Vagina (tissue), 2 donors: ENCODE data around the gene HADHA.

Experiments used
- POLR2AphosphoS5 ChIP-seq, 2 donors: sonication (generic); formaldehyde crosslinking; IDR thresholded peaks; one replicate each; pipeline ENCODE4 v1.9.0; 2017; ENCODE audit warnings: antibody characterized with exemption in 2 of 2, mild to moderate bottlenecking in 2 of 2, low read depth in 1 of 2; ENCODE audit not compliant: insufficient read depth in 1 of 2
- TF ChIP-seq, protein P1 (sequence below), 3 experiments: fragments of 450-650 bp in 2 of 3; fragments of 200-600 bp in 1 of 3; sonication (generic) in 1 of 3; IDR thresholded peaks; one replicate each; pipeline ENCODE4 v1.5.1; 2017 to 2019; ENCODE audit warnings: antibody characterized with exemption in 3 of 3, mild to moderate bottlenecking in 2 of 3, moderate library complexity in 2 of 3

GRCh38 chr2:26283606-26284005, 39.2 kb upstream of the HADHA start:
- TF ChIP-seq, protein P1, sequence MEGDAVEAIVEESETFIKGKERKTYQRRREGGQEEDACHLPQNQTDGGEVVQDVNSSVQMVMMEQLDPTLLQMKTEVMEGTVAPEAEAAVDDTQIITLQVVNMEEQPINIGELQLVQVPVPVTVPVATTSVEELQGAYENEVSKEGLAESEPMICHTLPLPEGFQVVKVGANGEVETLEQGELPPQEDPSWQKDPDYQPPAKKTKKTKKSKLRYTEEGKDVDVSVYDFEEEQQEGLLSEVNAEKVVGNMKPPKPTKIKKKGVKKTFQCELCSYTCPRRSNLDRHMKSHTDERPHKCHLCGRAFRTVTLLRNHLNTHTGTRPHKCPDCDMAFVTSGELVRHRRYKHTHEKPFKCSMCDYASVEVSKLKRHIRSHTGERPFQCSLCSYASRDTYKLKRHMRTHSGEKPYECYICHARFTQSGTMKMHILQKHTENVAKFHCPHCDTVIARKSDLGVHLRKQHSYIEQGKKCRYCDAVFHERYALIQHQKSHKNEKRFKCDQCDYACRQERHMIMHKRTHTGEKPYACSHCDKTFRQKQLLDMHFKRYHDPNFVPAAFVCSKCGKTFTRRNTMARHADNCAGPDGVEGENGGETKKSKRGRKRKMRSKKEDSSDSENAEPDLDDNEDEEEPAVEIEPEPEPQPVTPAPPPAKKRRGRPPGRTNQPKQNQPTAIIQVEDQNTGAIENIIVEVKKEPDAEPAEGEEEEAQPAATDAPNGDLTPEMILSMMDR (IDR thresholded peaks at IDR 0.05) = no peak
- TF ChIP-seq POLR2AphosphoS5 (IDR thresholded peaks at IDR 0.05; ENCODE audit: insufficient read depth in 1 of 2, low read depth in 1 of 2) = no peak
